GM21360 (cell line): Measurements from ENCODE around the gene PKNOX2.

Experiments used
- ATAC-seq: cut with Tn5 transposase; IDR thresholded peaks from one replicate; pipeline ENCODE4 v1.9.1; 2021; ENCODE audit warnings: mild to moderate bottlenecking, moderate library complexity; ENCODE audit not compliant: unreplicated experiment

PKNOX2 gene

GRCh38 chr11:125164422-125165110, at the start of gene PKNOX2:
PKNOX2 (plus strand) TSS chr11:125164751; CDS start chr11:125351306, 186,555 bp downstream.
- ATAC-seq: no peak

DNA sequence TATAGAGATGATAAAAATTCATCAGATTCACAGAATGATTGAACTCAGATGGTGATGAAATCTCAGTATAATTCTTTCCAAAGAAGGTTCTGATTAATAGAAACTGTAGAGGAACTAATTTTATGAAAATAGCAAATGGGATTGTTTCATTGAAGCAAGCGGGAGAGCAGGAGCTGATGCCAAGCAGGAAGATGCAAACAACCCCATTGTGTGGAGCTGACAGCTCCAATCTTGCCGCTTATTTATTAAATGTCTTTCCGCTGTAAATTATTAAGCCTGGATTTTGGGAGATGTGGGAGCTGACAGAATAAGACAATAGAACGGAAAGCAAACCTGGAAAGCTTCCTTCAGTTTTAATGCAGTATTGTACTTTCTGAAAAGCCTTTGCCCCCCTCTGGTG, 47.1 kb upstream of the PKNOX2 start:
- ATAC-seq: no peak

GRCh38 chr11:125123194-125123946, 41.2 kb upstream of the PKNOX2 start:
- ATAC-seq: no peak

DNA sequence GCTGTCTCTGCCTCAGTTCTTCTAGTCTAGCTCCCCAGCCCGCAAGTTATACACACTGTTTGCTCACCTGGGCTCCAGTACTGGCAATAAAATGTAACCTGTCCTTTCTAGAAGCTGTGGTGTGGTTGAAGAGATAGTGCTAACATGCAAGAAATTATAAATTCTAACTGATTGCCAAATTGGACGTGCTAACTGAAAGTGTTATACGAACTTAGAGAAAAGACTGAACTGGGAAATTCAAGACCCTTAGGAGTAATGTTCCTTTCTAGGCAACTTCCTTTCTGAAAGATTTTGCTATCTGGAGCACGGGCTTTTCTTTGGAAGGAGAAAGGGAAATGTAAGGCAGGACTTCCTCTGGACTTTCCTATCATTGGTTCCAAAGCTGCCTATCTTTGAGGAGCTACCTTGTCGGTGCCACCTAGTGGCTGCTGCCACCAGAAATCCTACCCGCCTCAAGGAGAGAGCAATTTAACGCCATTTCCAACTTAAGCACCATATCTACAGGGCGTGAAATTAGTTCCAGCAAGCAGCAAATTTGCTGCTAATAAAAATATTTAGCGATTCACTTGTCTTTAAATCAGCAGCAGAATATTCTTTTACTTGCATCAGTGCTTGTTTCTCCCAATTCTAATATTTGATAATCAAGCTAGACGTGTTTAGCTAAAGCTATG, 40.5 kb upstream of the PKNOX2 start:
- ATAC-seq: peak; percentile 60

DNA sequence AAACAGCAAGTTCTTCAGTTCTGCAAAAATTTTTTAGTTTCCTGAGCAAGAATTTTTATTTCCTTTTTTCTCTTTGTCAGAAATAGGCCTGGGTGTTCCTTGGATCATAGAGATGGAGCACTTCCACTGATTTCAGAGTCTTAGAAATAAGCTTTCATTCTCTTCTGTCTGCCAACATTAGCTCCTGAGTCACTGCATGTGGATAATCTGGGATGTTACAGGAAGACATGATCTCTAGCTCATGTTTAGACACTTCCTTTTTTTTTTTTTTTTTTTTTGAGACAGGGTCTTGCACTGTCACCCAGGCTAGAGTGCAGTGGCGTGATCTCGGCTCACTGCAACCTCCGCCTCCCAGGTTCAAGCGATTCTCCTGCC, 39.9 kb upstream of the PKNOX2 start:
- ATAC-seq: no peak

DNA sequence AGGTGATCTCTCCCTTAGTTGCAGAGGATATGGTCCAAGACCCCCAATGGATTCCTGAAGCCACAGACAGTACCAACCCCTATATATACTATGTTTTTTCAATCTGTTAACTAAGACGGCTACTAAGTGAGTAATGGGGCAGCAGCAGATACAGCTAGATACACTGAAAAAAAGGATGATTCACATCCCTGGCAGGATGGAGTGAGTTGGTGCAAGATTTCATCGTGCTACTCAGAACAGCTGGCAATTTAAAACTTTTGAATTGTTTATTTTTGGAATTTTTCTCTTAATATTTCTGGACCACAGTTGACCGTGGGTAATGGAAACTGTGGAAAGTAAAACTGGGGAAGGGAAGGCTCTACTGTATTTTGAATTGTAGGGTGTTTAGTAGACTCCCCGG, 36.1 kb upstream of the PKNOX2 start:
- no peak for ATAC-seq

GRCh38 chr11:125129316-125129993, 35.1 kb upstream of the PKNOX2 start:
- ATAC-seq: no peak

DNA sequence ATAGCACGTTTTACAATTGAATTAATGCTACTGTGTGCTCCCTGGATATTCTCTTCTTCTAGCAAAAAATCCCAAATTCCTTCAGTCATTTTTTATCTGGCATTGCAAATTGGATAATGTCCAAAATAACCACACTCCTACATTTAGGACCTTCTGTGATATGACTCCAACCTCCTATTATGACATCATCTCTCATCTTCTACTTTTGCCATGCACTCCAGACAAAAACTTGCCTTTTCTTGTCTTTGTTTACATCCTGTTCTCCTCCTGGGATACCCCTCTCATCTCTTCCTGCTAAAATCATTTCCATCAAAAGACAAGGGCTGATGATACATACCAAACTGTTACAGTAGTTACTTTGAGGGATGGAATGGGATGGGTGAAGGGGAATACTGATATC, 32.5 kb upstream of the PKNOX2 start:
- no peak for ATAC-seq

DNA sequence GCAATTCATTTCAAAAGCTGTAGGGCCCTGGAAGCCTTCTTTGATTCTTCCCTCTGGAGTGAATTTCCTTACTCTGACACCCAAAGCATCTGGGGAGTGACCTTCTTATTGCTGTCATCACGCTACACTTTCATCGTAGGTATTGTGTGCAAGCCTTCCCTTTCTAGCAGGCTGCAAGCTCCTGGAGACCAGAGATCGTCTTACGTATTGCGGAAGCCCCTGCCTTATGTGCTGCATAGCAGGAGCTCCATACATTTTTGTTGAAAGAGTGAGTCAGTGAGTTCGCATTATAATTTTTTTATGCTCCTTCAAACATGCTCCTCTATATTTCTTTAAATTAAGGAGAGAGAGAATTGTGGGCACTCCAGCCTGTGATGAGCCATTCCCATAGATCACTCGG, 32.0 kb upstream of the PKNOX2 start:
- no peak for ATAC-seq

DNA sequence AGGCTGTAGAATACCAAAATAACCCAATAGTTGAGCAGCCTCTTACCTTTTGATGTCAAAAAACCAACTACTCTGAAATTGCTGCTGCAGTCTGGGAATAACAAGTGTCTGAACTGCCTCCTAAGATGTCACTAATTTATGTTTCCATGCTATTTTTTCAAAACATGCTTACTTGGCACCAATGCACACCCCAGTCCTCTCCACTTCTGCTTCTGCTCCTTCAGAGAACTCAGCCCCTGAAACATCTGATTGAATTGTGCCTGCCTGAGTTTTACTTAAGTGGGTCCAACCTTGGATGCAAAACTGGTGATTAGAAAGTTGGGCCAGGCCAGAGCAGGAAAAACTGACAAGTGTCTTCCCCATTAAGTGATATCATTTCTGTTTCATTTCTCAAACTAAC, 28.6 kb upstream of the PKNOX2 start:
- no peak for ATAC-seq

DNA sequence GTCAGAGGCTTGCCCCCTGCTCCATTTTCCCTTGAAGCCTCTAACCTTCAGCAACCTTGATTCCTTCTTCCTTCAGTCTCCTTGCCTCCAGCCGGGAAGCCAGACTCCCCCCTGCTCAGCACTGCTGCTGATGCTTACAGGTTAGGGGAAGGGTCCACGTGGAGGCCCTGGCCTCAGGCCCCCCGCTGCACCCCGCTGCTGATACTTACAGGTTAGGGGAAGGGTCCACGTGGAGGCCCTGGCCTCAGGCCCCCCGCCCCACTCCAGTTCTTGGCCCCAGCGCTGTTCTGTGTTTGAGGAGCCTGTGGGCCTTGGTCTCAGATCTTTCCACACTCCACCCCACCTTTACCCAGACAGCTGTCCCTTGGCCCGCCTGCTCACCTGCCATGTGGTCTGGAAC, 25.6 kb upstream of the PKNOX2 start:
- ATAC-seq: no peak

GRCh38 chr11:125139778-125140177, 24.8 kb upstream of the PKNOX2 start:
- ATAC-seq: no peak

- no peak for ATAC-seq
Observed at GRCh38 chr11:125140233-125140632, 24.3 kb upstream of the PKNOX2 start.

GRCh38 chr11:125141178-125141577, 23.4 kb upstream of the PKNOX2 start:
- ATAC-seq: no peak

- ATAC-seq: peak; percentile 62
Observed at GRCh38 chr11:125141686-125142535, 22.6 kb upstream of the PKNOX2 start.

- no peak for ATAC-seq
Observed at GRCh38 chr11:125146232-125146631, 18.3 kb upstream of the PKNOX2 start.

GRCh38 chr11:125147280-125147679, 17.3 kb upstream of the PKNOX2 start:
- ATAC-seq: no peak

- ATAC-seq: no peak
Observed at GRCh38 chr11:125148011-125148410, 16.5 kb upstream of the PKNOX2 start.

DNA sequence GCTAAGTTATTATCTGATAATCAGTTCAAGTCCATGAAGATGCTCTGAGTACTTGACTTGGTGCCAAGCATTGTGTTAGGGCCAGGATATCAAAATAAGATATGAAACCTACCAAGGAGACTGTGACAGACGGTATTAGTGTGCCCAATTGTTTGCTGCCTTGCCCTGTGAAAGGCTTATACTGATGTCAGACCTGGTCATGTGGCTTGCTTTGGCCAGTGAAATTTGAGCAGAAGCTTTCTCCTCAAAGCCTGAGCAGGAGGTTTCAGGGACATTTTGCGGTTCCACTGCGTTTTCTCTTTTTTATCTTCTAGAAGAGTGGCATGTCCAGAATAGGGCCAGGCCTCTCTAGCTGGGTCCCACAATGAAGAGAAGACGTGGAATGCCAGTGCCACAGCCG, 15.8 kb upstream of the PKNOX2 start:
- ATAC-seq: no peak

DNA sequence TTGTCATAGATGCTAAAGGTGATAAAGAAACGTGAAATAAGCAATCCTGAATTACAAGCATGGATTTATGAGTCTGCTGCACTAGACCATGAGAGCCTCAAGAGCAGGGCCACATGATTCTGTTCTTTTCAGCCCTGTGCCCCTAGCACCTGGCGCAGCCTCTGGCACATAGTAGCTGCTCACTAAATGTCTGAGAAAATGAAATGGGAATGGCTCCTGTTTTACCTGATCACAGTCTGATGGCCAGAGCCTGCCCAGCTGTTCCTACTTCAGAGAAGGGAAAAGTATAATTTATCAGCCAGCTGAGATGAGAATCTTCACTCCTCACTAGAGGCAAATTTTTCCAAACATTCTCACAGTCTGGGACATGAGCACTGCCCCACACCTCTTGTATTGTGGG, 10.7 kb upstream of the PKNOX2 start:
- no peak for ATAC-seq
